GM18858 (cell line): ENCODE results near the gene PDIA6.

Experiments
- ATAC-seq: cut with Tn5 transposase; IDR thresholded peaks from one replicate; pipeline ENCODE4 v1.9.1; 2021; ENCODE audit not compliant: unreplicated experiment

The PDIA6 gene

DNA sequence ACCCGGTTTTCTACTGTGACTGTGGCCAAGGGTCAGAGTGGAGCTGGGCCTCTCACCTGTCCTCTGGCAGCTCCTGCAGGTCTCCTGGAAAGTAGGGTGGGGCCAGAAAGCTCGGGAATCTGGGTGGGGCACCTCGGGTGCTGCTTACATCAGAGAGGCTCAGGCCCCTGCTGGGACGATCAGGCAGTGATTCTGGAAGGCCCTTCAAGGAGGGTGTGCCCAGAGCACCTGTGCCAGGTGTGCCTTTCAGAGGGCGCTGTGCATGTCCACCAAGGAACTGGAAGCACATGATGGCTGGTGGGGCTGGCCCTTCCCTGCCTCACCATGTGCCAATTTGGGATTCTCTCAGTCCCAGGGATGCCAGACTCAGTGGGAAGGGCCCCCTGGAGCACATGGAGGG lies 47.1 kb downstream of the PDIA6 start:
- ATAC-seq: no peak

DNA sequence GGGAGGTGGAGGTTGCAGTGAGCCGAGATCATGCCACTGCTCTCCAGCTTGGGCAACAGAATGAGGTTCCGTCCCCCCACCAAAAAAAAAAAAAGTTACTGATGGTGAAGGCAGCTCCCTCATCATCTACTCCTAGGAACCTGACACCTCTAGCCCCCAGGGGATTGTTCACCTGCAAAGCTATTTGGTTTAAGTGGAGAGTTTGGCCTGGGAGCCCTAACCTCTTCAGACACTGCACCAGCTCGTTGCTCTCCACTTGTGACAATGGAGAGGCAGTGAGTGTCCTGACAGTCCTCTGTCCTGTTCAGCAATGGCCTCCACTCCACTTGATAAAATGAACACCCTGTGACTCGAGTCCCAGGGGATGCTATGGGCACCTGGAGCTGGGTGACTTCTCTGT lies 47.7 kb downstream of the PDIA6 start:
- ATAC-seq: no peak

DNA sequence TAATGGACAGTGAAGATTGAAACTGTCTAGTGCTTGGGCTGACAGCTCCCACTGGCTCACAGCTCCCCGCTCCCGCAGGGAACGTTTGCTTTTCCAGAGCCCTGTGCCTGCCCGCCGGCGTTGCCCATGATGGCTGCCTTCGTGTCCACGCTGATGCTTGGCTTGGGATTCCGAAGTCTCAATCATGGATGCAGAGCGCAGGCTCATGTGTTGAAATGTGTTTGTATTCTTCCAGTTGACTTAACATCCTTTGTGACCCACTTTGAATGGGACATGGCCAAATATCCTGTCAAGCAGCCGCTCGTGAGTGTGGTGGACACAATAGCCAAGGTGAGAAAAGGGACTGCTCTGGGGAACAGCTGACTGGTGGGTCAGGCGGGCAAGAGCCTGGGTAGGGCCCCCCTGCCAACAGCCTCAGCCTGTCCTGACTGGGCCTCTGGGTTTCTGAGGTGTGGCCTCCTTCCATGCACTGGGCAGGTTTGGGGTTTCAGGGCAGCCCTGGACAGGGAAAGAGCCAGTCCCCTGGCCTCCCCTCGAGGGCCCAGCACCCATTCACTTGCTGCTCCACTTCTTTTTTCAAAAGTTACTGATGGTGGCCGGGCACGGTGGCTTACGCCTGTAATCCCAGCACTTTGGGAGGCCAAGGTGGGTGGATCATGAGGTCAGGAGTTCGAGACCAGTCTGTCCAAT lies 48.3 kb downstream of the PDIA6 start:
- ATAC-seq: no peak

DNA sequence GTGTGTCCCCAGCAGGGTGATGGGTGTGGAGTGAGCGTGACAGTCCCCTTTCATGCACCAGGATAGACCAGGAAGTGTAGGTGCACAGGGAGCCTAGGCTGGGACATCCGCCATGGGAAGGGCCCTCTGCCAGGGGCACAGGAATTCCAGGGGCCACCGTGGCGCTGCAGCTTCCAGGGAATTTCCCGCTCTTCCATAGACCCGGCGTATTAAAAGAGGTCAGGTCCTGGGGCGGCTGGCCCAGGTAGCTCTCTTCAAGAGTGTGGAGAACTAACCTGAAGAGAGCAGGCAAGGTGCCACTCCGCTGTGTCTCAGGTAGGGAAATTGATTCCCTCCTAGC lies 49.2 kb downstream of the PDIA6 start:
- ATAC-seq: no peak

DNA sequence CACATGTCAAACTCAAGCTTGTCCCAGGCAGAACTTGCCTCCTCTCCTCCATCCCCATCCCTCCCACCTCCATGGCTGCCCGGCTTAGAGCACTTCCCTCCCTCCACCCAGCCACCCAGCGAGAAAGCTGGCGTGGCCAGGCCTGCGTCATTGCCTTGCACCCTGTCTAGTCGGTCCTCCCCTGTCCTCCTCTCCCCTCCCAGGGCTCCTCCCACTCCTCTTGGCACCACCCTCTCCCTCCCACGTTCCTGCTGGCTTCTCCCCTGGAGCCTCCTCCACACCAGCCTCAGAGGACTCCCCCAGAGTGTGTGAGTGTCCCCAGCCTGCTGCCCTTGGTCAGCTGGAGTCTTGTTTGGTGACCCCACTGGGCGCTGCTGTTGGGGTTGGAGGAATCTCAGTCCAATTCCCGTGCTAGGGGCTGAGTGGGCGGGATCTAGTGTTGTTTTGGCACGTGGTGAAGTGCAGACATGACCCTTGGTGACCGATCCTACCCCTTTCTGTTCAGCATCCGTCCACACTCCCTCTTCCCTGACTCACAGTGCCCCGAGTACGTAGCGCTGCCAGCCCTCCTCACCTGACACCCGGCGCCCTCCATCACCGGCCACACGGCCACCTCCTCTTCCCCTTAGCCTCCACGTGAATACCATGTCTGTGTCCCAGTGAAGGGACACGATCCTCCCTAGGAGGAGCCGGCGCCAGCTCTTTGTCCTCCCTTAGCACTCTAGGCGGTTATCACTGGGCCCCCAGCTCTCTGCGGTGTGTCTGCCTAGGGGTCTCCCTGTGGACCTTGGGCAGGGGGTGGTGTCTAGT lies 49.7 kb downstream of the PDIA6 start:
- ATAC-seq: no peak

DNA sequence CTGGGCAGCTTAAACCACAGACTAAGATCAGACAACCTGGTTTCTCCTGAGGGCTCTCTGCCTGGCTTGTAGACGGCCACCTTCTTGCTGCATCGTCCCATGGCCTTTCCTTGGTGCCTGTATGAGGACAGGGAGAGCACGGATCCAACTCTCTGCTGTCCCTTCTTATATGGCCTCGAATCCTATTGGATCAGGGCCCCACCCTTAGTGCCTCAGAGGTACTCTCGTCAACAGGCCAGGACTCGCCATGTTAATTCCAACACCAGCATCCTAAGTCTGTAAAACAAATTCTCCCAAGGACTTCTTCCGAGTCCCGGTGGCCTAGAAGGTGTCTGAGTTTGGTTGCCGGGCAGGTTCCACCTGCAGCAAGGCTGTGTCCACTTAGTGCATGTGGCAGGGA lies 51.0 kb downstream of the PDIA6 start:
- ATAC-seq: no peak

DNA sequence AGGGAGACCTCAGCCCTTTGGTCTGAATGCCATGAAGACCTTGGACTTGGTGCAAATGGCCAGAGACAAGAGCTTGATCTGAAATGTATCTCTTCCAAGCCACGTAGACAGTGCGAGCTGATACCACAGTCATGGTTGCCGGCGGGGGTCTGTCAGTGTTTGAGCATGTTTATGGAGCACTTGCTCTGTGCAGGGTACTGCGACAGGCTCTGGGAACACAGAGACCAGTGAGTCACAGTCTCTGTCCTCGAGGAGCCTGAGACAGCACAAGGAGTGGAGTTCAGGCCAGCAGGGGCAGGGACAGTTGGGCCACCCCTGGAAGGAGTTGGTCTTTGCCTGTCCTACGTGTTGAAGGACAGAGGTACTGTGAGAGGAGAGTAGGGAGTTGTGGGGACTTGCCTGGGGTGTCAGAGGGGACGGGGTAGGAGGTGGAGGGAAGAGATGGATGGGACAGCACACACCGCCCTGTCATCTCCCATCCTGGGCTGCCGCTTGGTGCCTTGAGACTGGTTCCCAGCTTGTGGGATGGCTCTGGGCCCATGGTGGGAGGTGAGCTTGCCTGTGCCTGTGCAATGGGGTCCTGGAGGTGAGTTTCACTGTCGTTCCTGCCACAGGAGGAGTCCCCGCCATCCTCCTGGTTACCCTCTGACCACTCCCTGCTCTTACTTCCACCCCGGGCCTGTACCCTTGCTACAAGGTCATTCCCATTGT lies 51.6 kb downstream of the PDIA6 start:
- no peak for ATAC-seq

DNA sequence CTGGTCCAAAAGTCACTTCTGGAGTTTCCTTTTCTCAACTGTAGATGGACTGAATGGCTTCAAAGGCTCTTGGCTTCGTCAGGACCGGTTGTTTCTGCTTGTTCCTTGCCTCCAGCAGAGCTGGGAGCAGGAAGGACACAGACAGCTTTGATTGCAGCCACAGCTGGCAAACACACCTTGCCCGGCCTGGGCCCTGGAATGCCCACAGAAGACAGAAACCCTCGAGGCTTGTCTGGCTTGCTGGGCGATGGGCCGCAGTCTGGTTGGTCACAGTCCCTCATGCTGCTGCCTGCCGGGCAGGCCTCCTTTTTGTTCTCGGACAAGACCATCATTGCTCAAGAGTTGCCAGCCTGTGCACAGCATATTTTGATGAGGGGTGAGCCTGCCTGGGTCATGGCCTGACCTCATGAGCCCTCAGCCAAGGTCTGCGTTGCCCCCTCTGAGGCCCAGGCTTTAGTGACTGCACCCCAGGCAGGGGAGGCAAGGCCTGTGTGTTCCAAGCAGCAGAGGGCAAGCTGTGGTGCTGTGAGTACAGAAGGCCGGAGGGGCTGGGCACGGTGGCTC lies 53.4 kb downstream of the PDIA6 start:
- ATAC-seq: no peak

GRCh38 chr2:10757814-10758286 lies 54.7 kb downstream of the PDIA6 start:
- no peak for ATAC-seq

GRCh38 chr2:10755621-10756020 lies 57.0 kb downstream of the PDIA6 start:
- ATAC-seq: no peak

- no peak for ATAC-seq
These were observed 58.7 kb downstream of the PDIA6 start for GRCh38 chr2:10753876-10754275.

- ATAC-seq: no peak
These were observed 59.4 kb downstream of the PDIA6 start for GRCh38 chr2:10753156-10753555.

DNA sequence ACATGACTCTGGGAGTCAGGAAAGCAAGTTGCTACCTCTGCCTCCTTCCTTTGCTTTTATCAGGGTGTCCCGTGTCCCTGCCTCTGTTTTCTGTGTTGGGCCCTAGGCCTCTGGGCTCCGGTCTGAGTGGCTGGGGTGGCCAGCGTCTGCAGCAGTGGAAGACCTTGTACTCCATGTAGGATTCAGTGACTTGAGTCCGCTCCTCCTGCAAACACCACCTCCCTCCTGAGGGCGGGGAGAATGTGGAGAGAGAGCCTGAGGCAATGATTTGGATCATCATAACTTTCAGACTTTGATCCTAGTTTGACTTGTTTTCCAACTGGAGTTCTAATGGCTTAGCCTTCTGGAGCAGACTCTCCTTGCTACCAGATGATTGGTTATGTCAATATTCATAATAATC lies 60.3 kb downstream of the PDIA6 start:
- ATAC-seq: no peak

- ATAC-seq: no peak
These were observed 62.0 kb downstream of the PDIA6 start for GRCh38 chr2:10750610-10751009.

DNA sequence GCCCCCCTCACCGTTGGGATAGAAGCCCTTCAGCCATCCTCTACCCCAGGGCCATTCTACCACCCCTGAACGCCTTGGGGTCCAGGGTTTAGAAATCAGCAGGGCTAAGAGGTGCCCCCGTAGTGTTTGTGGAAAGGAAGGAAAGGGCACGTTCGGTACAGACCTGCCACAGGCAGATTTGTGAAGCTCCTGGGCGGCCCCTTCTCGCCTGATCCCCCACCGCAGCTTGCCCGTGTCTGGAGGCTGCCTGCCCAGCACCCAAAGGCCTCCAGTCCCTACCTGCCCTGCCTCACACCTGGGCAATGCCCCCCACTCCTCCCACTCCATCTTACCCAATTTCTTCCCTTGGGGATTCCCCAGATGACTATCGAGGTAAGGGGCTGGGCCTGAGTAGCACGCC lies 69.9 kb downstream of the PDIA6 start:
- ATAC-seq: no peak

DNA sequence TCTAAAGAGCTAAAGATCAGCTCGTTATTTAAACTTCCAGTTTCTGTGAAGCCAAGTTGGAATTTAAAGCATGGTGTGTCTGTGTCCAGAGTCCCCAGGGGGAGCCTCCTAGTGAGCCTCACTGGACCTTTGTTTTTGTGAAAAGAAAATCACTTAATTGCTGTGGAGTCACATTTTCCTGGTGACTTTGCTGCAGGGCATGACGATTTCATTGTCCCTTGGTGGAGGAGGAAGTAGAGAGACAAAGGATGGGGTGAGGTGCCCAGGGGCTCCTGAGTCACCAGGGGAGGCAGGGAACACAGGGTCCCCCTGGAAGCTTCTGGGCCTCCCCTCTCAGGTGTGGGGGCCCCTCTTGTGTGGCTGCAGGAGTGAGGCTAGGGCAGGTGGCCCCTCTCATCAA lies 71.4 kb downstream of the PDIA6 start:
- no peak for ATAC-seq

GRCh38 chr2:10740226-10740625 lies 72.4 kb downstream of the PDIA6 start:
- ATAC-seq: no peak

- no peak for ATAC-seq
These were observed 74.4 kb downstream of the PDIA6 start for GRCh38 chr2:10738192-10738591.

DNA sequence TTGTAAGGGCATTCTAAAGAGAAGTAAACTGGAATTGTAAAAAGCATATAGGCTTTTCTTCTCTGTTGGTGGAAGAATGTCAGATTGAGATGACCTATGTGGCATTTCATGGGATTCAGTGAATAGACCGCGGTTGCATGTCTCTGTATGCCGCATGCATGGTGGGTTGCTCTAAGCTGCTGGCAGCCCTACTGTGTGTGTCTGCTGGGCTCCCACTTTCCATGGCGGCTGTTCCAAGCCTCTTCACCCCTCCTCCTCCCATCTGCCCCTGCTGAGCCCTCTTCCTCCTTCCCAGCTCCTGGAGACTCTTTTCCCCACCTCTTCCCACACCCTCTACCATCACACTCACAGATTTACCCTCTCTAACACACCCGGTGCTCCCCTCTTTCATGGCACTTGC lies 78.6 kb downstream of the PDIA6 start:
- no peak for ATAC-seq

DNA sequence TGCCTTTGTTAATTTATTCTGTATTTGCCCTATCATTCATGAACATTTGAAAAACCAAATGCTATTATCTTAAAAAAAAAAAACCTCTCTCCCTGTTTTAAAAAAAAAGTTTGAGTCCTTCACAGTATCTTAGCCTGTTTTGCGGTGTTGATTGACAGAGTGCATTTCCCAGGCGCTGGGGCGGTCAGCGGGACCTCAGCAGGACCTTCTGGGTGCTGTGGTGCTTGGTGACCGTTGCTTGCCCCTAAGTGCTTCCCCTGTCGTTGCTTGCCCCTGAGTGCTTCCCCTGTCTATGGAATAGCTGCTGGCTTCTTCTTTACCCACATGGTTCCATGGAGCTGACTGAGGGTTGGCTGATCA lies 79.0 kb downstream of the PDIA6 start:
- no peak for ATAC-seq
